AG09309 (cell line): ENCODE measurements around the gene SGSM2.

ENCODE experiments used
- DNase-seq: peaks from one replicate; pipeline ENCODE4 v3.0.0-alpha.2; 2010; ENCODE audit warnings: low read depth
- H3K4me3 ChIP-seq: 2 replicates; pipeline ENCODE4 v1.5.1; 2011; ENCODE audit warnings: mild to moderate bottlenecking, low read depth, low read length, moderate library complexity; ENCODE audit not compliant: control insufficient read depth
- CTCF ChIP-seq: IDR thresholded peaks from 2 replicates; pipeline ENCODE4 v1.5.1; 2011; ENCODE audit warnings: mild to moderate bottlenecking, low read depth, low read length, inconsistent platforms; ENCODE audit not compliant: insufficient read depth, control insufficient read depth; ENCODE audit errors: missing control alignments

The SGSM2 gene

DNA sequence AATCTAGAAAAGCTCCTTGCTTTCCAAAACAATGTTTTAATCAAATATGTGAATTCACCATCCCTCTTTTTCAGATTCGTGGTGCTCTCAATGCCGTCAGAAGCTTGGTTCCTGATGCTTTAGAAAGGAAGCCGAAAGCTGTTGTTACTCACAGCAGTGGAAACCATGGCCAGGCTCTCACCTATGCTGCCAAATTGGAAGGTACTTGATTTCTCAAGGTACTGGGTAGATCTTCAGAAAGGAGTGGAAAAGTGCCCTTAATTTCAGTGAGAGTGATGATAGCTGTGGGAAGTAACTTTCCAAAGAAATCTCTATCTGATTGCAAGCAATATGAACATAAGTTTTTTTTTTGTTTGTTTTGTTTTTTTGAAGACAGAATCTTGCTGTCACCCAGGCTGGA lies 19.5 kb upstream of the SGSM2 start:
- no peak for TF ChIP-seq CTCF
- no peak for DNase-seq
- H3K4me3 ChIP-seq: no peak overlapping the region

GRCh38 chr17:2319051-2319450 lies 18.2 kb upstream of the SGSM2 start:
- DNase-seq: no peak

DNA sequence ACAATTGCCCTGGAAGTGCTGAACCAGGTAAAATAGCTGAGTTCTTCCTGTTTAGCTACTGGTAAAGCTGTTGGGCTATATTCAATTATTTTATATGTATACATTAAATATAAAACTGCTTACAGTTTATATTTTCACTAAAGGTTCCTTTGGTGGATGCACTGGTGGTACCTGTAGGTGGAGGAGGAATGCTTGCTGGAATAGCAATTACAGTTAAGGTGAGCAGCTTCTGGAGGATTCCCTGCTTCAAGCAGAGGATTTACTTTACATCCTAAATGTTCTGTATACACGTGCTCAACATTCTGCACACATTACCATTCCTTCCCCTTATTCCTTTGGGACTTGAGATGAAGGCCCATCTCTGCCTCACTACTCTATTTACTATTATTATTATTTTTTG lies 15.9 kb upstream of the SGSM2 start:
- no peak overlapping the region for H3K4me3 ChIP-seq
- no peak for TF ChIP-seq CTCF
- no peak for DNase-seq

More at GRCh38 chr17:2319051-2319450, 18.2 kb upstream of the SGSM2 start:
- no peak for TF ChIP-seq CTCF
- no peak overlapping the region for H3K4me3 ChIP-seq

- DNase-seq: no peak
- H3K4me3 ChIP-seq: no peak overlapping the region
- TF ChIP-seq CTCF: no peak
Measured at GRCh38 chr17:2323629-2324314, 13.5 kb upstream of the SGSM2 start.

GRCh38 chr17:2331303-2331702 lies 6.0 kb upstream of the SGSM2 start:
- DNase-seq: no peak
- no peak for TF ChIP-seq CTCF

DNA sequence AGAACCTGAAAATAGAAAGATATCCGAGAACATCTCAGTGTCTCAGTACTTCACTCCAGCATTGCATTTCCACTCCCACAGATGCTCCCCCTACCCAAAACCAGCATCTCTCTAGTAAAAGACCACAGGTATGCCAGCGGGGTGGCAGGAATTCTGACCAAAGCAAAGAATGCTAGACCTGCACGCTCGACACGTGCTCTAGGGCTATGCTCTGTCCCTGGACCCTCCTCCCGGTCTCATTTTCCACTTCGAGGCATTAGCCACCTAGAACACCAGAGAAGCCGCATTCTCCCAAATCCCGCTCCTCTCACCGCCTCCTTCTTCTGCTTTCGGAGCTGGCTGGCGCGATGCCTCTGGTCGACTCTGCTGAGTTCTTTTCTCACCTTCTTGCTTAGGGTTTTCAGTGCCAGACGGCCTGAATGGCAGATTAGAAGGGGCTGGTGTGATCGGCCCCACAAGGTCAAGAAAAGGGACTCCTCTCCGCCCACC lies 1.5 kb upstream of the SGSM2 start:
- H3K4me3 ChIP-seq: peak overlapping the region; percentile 54
- TF ChIP-seq CTCF: no peak
- DNase-seq: no peak

More at GRCh38 chr17:2331303-2331702, 6.0 kb upstream of the SGSM2 start:
- no peak overlapping the region for H3K4me3 ChIP-seq
